Measurements from ENCODE around the gene TSPAN16. TPM values are rescaled to one million over a fixed set of nuclear protein-coding genes. Genes with fewer than 3 reads are reported as not detected.

TSPAN16 gene
- total RNA-seq, 2 donors from 2014 or later: 4.2 TPM; not detected in 1

- H3K36me3 ChIP-seq: peaks cover 0 to 6% of the 10 kb centered on the region in 2 donors
- DNase-seq (ENCODE audit: low spot score): no peak
- no peak overlapping the region for H3K4me3 ChIP-seq
- no peaks in the 10 kb centered on the region for H3K27me3 ChIP-seq (replicated peaks; ENCODE audit: insufficient read depth)
- no peaks in the 10 kb centered on the region for H3K4me1 ChIP-seq (replicated peaks)
- no peaks in the 10 kb centered on the region for H3K9me3 ChIP-seq
- 99% methylated on average over 4 of the region's 4 CpGs for WGBS
- TF ChIP-seq, protein P1, sequence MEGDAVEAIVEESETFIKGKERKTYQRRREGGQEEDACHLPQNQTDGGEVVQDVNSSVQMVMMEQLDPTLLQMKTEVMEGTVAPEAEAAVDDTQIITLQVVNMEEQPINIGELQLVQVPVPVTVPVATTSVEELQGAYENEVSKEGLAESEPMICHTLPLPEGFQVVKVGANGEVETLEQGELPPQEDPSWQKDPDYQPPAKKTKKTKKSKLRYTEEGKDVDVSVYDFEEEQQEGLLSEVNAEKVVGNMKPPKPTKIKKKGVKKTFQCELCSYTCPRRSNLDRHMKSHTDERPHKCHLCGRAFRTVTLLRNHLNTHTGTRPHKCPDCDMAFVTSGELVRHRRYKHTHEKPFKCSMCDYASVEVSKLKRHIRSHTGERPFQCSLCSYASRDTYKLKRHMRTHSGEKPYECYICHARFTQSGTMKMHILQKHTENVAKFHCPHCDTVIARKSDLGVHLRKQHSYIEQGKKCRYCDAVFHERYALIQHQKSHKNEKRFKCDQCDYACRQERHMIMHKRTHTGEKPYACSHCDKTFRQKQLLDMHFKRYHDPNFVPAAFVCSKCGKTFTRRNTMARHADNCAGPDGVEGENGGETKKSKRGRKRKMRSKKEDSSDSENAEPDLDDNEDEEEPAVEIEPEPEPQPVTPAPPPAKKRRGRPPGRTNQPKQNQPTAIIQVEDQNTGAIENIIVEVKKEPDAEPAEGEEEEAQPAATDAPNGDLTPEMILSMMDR (IDR thresholded peaks at IDR 0.05): no peak
- TF ChIP-seq POLR2A (IDR thresholded peaks at IDR 0.05): no peak
- no peak for TF ChIP-seq POLR2AphosphoS5 (IDR thresholded peaks at IDR 0.05)
- intact Hi-C loops (cut with DNase I): no loop called here
- H3K27ac ChIP-seq: no peak overlapping the region
Observed at GRCh38 chr19:11251217-11251616, 44.7 kb upstream of the TSPAN16 start.

DNA sequence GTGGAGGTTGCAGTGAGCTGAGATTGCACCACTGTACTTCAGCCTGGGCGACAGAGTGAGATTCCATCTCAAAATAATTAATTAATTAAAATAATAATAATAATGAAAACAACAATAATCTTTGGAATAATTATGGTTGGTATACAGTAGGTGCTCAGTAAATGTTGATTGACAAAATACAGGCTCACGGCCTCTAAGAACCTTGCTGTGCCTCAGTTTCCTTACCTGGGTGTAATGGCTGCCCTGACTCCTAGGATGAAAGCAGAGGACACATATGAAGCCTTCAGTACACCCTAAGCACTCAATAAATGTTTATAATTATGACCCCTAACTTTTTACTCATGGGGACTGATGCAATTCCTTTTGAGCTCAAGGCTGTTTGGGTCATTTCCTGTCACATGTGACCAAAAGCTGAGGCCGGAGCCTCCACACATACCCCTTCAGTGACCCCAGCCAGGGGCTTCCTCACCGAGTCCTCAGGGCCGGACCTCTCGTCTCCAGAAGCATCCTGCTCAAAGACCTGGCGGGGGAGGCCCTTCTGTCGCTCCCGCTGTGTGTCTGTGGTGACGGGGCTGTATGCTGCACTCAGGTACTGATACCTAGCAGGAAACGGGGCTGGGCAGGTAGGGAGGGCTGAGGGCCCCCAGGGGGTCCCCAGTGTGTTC lies 44.2 kb upstream of the TSPAN16 start:
- DNase-seq (ENCODE audit: low spot score): no peak
- H3K27me3 ChIP-seq (replicated peaks; ENCODE audit: insufficient read depth): no peaks in the 10 kb centered on the region
- no peak overlapping the region for H3K4me3 ChIP-seq
- TF ChIP-seq POLR2AphosphoS5 (IDR thresholded peaks at IDR 0.05) (no peak), POLR2A (IDR thresholded peaks at IDR 0.05) (no peak)
- TF ChIP-seq, protein P1 (IDR thresholded peaks at IDR 0.05): no peak
- peaks cover 0 to 6% of the 10 kb centered on the region in 2 donors for H3K36me3 ChIP-seq
- intact Hi-C loops (cut with DNase I): no loop called here
- H3K27ac ChIP-seq: no peak overlapping the region
- WGBS: 86% methylated on average over 11 of the region's 11 CpGs
- no peaks in the 10 kb centered on the region for H3K4me1 ChIP-seq (replicated peaks)
- no peaks in the 10 kb centered on the region for H3K9me3 ChIP-seq

GRCh38 chr19:11252665-11253355 lies 43.1 kb upstream of the TSPAN16 start:
- TF ChIP-seq POLR2A (IDR thresholded peaks at IDR 0.05) (no peak), POLR2AphosphoS5 (IDR thresholded peaks at IDR 0.05) (no peak)
- Histone ChIP-seq H3K9me3 (no peaks in the 10 kb centered on the region), H3K27me3 (replicated peaks; ENCODE audit: insufficient read depth) (no peaks in the 10 kb centered on the region), H3K4me3 (no peak overlapping the region), H3K27ac (no peak overlapping the region), H3K4me1 (replicated peaks) (no peaks in the 10 kb centered on the region), H3K36me3 (peaks cover 0 to 6% of the 10 kb centered on the region in 2 donors)
- intact Hi-C loops (cut with DNase I): no loop called here
- DNase-seq (ENCODE audit: low spot score): no peak
- 91% methylated on average over 19 of the region's 19 CpGs for WGBS

DNA sequence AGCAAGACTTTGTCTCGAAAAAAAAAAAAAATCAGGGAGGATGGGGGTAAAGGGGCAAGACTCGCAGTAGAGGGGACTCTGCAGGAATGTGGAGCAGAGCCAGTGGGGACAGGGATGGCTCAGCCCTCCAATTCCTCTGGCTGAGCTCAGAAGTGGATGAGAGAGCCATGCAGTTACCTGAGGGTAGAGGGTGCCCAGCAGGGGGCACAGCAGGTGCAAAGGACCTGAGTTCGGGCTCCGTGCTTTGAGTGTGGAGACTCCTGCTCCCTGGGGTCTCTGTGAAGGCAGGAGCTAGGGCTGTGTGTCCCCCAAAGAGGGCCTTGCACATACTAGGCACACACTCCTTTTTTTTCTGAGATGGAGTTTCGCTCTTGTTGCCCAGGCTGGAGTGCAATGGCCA lies 41.3 kb upstream of the TSPAN16 start:
- TF ChIP-seq POLR2AphosphoS5 (IDR thresholded peaks at IDR 0.05) (no peak), POLR2A (IDR thresholded peaks at IDR 0.05) (no peak)
- TF ChIP-seq, protein P1 (IDR thresholded peaks at IDR 0.05): no peak
- WGBS: 86% methylated on average over 5 of the region's 5 CpGs
- Histone ChIP-seq H3K4me3 (no peak overlapping the region), H3K27ac (no peak overlapping the region), H3K9me3 (no peaks in the 10 kb centered on the region), H3K4me1 (replicated peaks) (no peaks in the 10 kb centered on the region), H3K27me3 (replicated peaks; ENCODE audit: insufficient read depth) (no peaks in the 10 kb centered on the region), H3K36me3 (peaks cover 0 to 6% of the 10 kb centered on the region in 2 donors)
- intact Hi-C loops (cut with DNase I): no loop called here
- no peak for DNase-seq (ENCODE audit: low spot score)

- DNase-seq (ENCODE audit: low spot score): no peak
- Histone ChIP-seq H3K4me1 (replicated peaks) (no peaks in the 10 kb centered on the region), H3K27ac (no peak overlapping the region), H3K9me3 (no peaks in the 10 kb centered on the region), H3K36me3 (no peaks in the 10 kb centered on the region), H3K27me3 (replicated peaks; ENCODE audit: insufficient read depth) (no peaks in the 10 kb centered on the region), H3K4me3 (no peak overlapping the region)
- TF ChIP-seq POLR2AphosphoS5 (IDR thresholded peaks at IDR 0.05) (no peak), POLR2A (IDR thresholded peaks at IDR 0.05) (no peak)
- TF ChIP-seq, protein P1 (IDR thresholded peaks at IDR 0.05): no peak
- intact Hi-C loops (cut with DNase I): no loop called here
- 34% methylated on average over 7 of the region's 7 CpGs for WGBS
Observed at GRCh38 chr19:11256189-11256588, 39.8 kb upstream of the TSPAN16 start.
